ENCODE data around the gene SLC25A22.

DNA sequence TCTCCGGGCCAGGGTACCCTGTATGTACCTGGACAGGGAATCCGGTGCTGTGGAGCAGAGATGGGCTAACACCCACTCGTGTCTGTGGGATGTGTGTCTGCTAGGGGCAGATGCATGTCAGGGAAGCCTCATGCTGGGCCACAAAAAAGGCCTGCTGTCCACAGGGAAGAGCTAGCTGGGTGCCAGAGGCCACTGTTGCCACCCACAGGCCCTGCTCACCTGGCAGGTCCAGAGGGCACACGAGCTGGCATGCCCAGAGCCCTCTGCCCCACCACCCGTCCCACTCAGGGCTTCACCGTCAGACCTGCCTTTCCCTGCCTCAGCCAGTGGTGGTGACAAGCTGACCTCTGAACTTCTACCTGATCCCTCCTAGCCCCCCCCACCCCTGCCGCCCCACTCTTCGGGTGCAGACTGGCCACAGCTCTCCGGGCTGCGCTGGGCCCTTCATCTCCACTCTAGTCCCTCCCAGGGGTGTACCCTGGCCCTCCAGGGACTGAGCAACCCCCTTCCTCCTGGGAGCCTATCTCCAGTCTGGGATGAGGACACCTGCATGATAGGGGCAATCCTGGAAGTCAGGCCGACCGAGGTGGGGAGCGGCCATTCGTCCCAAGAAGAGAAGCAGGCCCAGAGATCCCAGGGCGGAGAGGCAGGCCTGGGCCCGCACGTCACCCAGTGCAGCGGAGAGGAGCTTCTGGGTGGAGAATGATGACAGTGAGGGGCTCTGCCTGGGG lies 1.4 kb downstream of the SLC25A22 start:
- TF ChIP-seq, protein P1, sequence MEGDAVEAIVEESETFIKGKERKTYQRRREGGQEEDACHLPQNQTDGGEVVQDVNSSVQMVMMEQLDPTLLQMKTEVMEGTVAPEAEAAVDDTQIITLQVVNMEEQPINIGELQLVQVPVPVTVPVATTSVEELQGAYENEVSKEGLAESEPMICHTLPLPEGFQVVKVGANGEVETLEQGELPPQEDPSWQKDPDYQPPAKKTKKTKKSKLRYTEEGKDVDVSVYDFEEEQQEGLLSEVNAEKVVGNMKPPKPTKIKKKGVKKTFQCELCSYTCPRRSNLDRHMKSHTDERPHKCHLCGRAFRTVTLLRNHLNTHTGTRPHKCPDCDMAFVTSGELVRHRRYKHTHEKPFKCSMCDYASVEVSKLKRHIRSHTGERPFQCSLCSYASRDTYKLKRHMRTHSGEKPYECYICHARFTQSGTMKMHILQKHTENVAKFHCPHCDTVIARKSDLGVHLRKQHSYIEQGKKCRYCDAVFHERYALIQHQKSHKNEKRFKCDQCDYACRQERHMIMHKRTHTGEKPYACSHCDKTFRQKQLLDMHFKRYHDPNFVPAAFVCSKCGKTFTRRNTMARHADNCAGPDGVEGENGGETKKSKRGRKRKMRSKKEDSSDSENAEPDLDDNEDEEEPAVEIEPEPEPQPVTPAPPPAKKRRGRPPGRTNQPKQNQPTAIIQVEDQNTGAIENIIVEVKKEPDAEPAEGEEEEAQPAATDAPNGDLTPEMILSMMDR (IDR thresholded peaks at IDR 0.05) = no peak
- no peak for TF ChIP-seq POLR2A (IDR thresholded peaks at IDR 0.05)
- TF ChIP-seq POLR2AphosphoS5 (IDR thresholded peaks at IDR 0.05) = no peak
